Spleen (tissue), 7 donors: ENCODE measurements around the gene CHD5.

Source experiments
- POLR2AphosphoS5 ChIP-seq, 3 donors: sonication (generic); formaldehyde crosslinking; IDR thresholded peaks; one replicate each; pipeline ENCODE4 v1.5.1; 2017; ENCODE audit warnings: antibody characterized with exemption in 3 of 3
- TF ChIP-seq, protein P1 (sequence below), 11 experiments: fragments of 200-600 bp in 7 of 11; fragments of 450-650 bp in 4 of 11; sonication (generic) in 4 of 11; IDR thresholded peaks in 8 of 11; conservative IDR thresholded peaks in 3 of 11; 1 replicate in 7 of 11; 2 replicates in 4 of 11; pipeline versions ENCODE4 v1.4.0 to v1.8.0; 2016 to 2021; ENCODE audit warnings: antibody characterized with exemption in 11 of 11, inconsistent platforms in 4 of 11, mild to moderate bottlenecking in 1 of 11
- donor health status: DM: no; HTN: no; CAD: no; lungs with moderate emphysema.
- donor health status: DM: no; HTN: no; CAD: no.
- donor health status: DM: no; HTN: no; CAD: no.

DNA sequence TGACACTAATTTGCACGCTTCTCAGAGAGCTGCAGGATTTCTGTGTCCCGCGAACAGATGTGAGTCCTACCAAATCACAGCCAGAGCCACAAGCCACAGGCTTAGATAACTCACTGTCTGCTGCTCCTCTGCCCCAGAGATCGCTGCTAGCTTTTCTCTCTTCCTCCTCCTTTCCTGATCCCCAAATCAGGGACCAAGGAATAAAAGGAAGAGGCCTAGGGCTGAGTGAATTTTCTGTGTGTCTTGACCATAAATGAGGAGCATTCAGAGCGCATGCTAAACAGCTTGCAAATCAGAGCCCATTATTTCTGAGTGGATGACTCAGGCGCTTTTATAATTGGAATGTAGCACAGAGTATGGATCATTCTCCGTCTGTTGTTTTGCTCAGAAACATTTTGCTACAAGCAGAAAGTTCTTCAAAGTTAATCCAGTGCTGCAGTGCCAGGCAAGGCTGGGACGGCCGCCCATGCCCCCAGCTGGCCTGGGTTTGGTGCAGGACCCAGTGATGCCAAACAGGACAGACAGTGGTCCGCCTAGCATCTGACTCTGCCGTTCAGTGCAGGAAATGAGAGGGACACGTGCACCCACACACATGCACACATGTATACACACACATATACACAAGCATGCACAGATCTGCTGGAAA is 96.2 kb downstream of the CHD5 start:
- TF ChIP-seq, protein P1, sequence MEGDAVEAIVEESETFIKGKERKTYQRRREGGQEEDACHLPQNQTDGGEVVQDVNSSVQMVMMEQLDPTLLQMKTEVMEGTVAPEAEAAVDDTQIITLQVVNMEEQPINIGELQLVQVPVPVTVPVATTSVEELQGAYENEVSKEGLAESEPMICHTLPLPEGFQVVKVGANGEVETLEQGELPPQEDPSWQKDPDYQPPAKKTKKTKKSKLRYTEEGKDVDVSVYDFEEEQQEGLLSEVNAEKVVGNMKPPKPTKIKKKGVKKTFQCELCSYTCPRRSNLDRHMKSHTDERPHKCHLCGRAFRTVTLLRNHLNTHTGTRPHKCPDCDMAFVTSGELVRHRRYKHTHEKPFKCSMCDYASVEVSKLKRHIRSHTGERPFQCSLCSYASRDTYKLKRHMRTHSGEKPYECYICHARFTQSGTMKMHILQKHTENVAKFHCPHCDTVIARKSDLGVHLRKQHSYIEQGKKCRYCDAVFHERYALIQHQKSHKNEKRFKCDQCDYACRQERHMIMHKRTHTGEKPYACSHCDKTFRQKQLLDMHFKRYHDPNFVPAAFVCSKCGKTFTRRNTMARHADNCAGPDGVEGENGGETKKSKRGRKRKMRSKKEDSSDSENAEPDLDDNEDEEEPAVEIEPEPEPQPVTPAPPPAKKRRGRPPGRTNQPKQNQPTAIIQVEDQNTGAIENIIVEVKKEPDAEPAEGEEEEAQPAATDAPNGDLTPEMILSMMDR (IDR thresholded peaks at IDR 0.05 in 8 of 11, conservative IDR thresholded peaks at IDR 0.05 in 3 of 11): no peak
- no peak for TF ChIP-seq POLR2AphosphoS5 (IDR thresholded peaks at IDR 0.05)
